ENCODE data around the gene COL8A1. TPM values are rescaled to one million over a fixed set of nuclear protein-coding genes. Genes with fewer than 3 reads are reported as not detected.

COL8A1 gene
- total and polyA plus RNA-seq, 10 of the 15 experiments (the other 5 are each of a cell fraction or from before 2014, with no cell fraction given), result 0.04 to 0.73 (median 0.10) TPM; not detected in 5

- TF ChIP-seq ATF2 (IDR thresholded peaks at IDR 0.05; ENCODE audit: low read length), result no peak
Observed at GRCh38 chr3:99714575-99714974, 76.2 kb downstream of the COL8A1 start (continued).

GRCh38 chr3:99716463-99716995 lies 78.1 kb downstream of the COL8A1 start:
- ChIA-PET CTCF (interaction anchor here (1.3 kb wide), 1 partner anchor 37 kb away, joined by 3 read pairs; no protein-coding TSS in a partner anchor), SMC1A (ENCODE audit: uncharacterized antibody, unreplicated experiment) (no interaction called here), RAD21 (ENCODE audit: unreplicated experiment) (no interaction called here), POLR2A (no interaction called here)
- no peak for ATAC-seq
- Histone ChIP-seq H3K27ac (ENCODE audit: control insufficient read depth, insufficient read depth) (no peak overlapping the region), H3K4me1 (ENCODE audit: control insufficient read depth, insufficient read depth, low read length) (no peaks in the 10 kb centered on the region), H3K36me3 (ENCODE audit: control insufficient read depth in 2 of 2, insufficient read depth in 2 of 2, low read length in 1 of 2) (no peaks in the 10 kb centered on the region), H3K79me2 (ENCODE audit: control insufficient read depth, insufficient read depth, low read length) (no peaks in the 10 kb centered on the region), H3K27me3 (replicated peaks in 1 of 2; ENCODE audit: control insufficient read depth in 2 of 2, insufficient read depth in 2 of 2, low read length in 1 of 2) (no peaks in the 10 kb centered on the region; a peak in 2 of 4 replicates), H4K20me1 (ENCODE audit: control insufficient read depth, insufficient read depth) (no peaks in the 10 kb centered on the region), H3K9ac (ENCODE audit: control insufficient read depth, insufficient read depth, low read length) (no peak overlapping the region), H3K4me2 (ENCODE audit: control insufficient read depth, insufficient read depth) (no peak overlapping the region), H3K4me3 (no peak overlapping the region), H2AFZ (ENCODE audit: control insufficient read depth, low read depth, low read length) (no peak overlapping the region), H3K9me3 (replicated peaks; ENCODE audit: control insufficient read depth, insufficient read depth, low read length) (no peaks in the 10 kb centered on the region)
- intact Hi-C loops (cut with micrococcal nuclease; ENCODE audit: unreplicated experiment) (no loop called here), in situ Hi-C loops (cut with MboI) (no loop called here)
- TF ChIP-seq ZNF622 (IDR thresholded peaks at IDR 0.05) (no peak), USF2 (IDR thresholded peaks at IDR 0.05; ENCODE audit: borderline replicate concordance, low read depth, low read length) (no peak), EP300 (IDR thresholded peaks at IDR 0.05; ENCODE audit: borderline replicate concordance in 1 of 2, control insufficient read depth in 1 of 2, low read depth in 2 of 2, low read length in 2 of 2) (no peak), IRF4 (IDR thresholded peaks at IDR 0.05; ENCODE audit: low read depth, low read length) (no peak), ATF3 (IDR thresholded peaks at IDR 0.05; ENCODE audit: borderline replicate concordance, extremely low read depth, low read depth, low read length) (no peak), IKZF2 (IDR thresholded peaks at IDR 0.05) (no peak), CBX5 (IDR thresholded peaks at IDR 0.05; ENCODE audit: low read depth) (no peak), ZBED1 (IDR thresholded peaks at IDR 0.05; ENCODE audit: borderline replicate concordance) (no peak), MEF2A (IDR thresholded peaks at IDR 0.05; ENCODE audit: insufficient read depth, low read depth, low read length) (no peak), NBN (IDR thresholded peaks at IDR 0.05) (no peak), PBX3 (IDR thresholded peaks at IDR 0.05; ENCODE audit: insufficient replicate concordance, low read depth, low read length) (no peak), NFYA (IDR thresholded peaks at IDR 0.05; ENCODE audit: borderline replicate concordance, low read depth, low read length) (no peak), RB1 (IDR thresholded peaks at IDR 0.05; ENCODE audit: borderline replicate concordance) (no peak), PAX5 (IDR thresholded peaks at IDR 0.05; ENCODE audit: borderline replicate concordance, low read depth, low read length) (no peak), EED (IDR thresholded peaks at IDR 0.05; ENCODE audit: low read depth) (no peak)
- FAIRE-seq, result no peak
- WGBS (ENCODE audit: insufficient coverage, insufficient replicate concordance, low lambda C conversion rate, missing lambda C conversion rate), result 35% methylated on average over 3 of the region's 3 CpGs
- BruUV-seq (replicated peaks), result no TSS peak
- DNase-seq (ENCODE audit: low read depth, low spot score), result no peak

Data from GM12878 (cell line).